ENCODE data around the gene BIN1. TPM values are rescaled to one million over a fixed set of nuclear protein-coding genes. Genes with fewer than 3 reads are reported as not detected.
"Not testable (repeated sequence)": the region's sequence is repeated elsewhere in the genome, so short reads cannot be mapped to it uniquely, and the experiment has no call there.

BIN1 gene
- total RNA-seq, 1 experiment from 2014 or later: 105 TPM

DNA sequence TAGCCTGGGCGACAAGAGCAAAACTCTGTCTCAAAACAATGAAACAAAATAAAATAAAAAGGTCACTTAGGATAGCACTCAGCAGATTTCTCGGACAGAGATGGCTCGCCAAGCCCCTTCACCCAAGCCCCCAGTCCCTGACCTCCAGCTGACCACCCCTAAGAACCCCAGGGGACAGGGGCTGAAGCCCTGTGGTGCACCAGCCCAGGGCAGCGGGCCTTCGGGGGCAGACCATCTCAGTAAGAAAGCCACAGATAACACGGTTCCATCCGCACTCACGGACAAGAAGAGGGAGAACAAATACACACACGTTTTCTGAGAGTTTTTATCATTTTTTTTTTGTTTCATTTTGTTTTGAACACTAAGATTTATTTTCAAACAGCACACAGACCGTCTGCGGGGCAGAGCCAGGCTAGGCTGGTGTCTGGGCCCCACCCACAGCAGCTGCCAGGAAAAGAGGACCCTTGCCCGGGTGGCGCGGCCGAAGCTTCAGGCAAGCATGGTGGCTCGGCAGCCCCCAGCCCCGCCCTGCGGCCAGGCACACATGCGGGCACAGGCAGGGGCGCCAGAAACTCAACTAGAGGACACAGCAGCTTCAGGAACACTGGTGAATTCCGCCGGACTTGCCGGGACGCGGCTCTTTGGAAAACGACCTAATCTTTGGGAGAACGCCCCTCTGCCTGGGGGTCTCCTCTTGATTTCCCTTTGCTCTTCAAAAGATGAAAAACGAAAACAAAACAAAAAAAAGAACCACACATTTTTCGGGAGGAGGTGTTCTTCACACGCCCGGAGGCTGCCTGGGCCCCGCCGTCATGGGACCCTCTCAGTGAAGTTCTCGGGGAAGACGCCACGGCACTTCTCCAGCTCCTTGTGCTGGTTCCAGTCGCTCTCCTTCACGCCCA is 59.0 kb downstream of the BIN1 start:
- DNase-seq (ENCODE audit: low read depth): no peak

DNA sequence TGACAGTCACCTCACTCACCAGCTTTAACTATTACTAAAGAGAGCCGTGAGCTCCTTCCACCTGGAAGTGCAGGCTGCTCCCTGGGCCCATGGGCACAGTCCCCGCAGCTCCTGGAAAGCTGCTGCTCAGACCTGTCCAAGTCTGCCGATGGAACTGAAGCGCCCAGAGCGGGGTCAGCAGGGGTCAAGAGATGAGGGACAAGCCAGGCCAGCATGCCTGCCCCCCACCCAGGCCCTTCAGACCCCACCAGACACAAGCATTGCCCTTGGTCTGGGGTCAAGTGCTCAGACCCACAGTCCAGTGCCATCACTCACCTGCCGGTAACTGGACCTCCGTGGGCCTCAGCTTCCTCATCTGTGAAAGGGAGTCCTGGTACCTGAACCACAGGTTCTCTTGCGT is 59.9 kb downstream of the BIN1 start:
- no peak for DNase-seq (ENCODE audit: low read depth)

DNA sequence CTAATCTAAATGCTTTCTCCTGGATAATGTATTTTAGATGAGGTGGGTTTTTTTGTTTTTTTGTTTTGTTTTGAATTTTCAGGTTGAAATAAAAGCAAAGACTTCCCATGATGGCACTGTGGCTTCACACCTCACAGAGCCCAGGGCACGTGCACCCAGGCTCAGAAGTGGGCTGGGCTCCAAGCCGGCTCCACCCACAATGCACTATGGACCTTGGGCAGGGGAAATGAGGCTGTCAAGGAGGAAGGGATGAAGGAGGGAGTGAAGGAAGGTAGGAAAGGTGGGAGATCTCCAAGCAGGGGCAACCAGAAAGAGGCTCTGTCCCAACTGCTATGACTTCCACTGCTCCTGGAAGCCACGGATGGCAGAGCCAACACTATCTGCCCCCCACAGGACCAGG is 60.4 kb downstream of the BIN1 start:
- no peak for DNase-seq (ENCODE audit: low read depth)

DNA sequence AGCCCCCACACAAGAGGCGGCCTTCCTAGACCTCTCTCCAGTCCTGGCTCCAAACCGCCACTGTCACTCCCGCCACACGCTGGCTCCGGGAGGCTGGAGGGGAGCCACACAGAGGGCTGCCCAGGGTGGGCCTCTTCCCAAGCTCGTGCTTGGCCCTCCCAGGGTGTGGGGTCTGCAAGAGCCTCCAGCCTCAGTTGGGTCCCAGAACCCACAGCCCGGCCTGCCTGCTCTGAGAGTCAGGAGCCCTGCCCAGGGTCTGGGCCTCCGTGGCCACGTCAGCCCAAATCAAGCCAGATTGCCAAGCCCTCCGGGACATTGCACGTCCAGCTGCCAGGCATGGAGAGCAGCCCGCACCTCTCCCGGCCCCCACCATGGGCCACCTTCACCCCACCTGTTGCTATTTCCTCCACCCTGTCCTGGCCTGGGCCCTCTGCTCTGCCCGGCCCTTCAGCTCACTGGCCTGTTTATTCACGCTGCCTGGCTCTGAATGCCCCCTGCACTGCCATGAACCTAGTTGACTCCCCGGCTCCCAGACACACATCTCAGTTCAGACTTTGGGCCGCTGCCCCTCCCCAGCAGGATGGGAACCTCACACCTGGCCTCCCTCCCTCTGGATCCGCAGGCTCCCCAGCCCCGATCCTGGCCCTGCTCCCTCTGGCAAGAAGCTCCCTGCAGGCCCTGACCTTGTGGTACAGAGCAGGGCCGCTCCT is 61.0 kb downstream of the BIN1 start:
- no peak for DNase-seq (ENCODE audit: low read depth)

DNA sequence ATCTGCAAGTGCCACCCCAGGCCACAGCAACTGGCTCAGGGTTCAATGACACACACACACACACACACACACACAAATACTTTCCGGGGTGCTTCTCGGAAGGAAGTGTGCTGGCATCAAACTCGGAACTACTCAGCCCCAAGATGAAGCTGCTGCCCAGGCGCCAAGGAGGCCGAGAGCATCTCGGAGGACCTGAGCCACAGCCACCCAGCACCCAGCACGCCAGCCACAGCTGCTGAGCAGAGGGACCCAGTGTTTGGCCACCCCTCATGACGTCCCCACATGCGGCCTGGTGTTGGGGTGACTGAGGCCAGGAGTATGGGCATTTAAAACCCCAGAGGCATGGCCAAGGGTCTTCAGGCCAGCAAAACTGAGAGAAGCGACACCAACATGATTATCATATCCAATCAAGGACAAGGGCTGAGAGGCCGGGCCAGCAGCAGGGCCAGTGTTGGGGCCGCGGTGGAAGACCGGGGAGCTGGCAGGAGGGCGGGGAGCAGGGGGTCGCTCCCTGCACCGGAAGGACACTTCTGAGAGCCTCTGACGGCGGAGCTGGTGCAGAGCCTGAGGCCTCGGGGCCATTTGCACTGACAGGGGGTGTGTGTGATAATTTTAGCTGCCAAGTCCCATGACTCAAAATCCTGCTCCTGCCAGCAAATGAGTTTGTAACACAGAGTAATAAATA is 61.8 kb downstream of the BIN1 start:
- no peak for DNase-seq (ENCODE audit: low read depth)

DNA sequence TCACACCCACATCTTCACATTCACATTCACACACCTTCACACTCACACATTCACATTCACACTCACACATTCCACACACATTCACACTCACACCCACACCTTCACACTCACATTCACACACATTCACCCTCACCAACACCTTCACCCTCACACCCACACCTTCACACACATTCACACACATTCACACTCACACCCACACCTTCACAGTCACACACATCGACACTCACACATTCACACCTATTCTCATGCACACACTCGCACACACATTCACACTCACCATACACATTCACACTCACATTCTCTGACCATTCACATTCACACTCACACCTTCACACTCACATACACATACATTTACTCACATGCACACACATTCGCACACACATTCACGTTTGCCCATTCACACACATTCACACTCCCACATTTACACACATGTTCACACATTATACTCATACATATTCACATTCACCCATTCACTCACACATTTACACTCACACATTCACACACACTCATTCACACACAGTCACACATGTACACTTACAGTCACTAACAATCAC is 62.7 kb downstream of the BIN1 start:
- no peak for DNase-seq (ENCODE audit: low read depth)

DNA sequence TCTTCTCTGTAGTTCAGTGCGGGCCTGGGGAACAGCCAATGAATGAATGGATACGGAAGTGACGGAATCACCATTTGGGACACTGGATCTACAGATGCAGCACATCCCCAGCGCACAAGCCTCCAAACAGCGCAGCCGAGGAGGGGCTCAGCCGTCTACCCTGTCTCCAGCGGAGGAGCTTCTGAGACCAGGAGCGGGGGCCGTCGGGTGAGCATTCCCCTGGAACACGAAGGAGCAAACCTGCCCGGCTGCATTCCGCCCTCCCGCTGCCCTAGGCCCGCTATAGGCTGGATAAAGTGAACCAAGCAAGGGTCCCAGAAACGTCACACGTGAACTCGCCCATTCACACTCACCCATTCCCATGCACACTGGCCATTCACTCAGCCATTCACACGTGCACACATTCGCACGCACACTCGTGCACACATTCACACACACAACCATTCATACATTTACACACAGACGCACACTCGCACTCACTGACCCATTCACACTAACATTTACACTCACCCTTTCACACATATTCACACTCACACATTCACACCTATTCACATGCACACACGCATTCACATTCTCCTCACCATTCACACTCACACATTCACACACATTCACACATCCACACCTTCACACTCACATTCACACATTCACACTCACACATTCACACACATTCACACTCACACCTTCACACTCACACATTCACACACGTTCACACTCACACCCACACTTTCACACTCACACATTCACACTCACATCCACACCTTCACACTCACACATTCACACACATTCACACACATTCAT is 63.4 kb downstream of the BIN1 start:
- DNase-seq (ENCODE audit: low read depth): no peak

DNA sequence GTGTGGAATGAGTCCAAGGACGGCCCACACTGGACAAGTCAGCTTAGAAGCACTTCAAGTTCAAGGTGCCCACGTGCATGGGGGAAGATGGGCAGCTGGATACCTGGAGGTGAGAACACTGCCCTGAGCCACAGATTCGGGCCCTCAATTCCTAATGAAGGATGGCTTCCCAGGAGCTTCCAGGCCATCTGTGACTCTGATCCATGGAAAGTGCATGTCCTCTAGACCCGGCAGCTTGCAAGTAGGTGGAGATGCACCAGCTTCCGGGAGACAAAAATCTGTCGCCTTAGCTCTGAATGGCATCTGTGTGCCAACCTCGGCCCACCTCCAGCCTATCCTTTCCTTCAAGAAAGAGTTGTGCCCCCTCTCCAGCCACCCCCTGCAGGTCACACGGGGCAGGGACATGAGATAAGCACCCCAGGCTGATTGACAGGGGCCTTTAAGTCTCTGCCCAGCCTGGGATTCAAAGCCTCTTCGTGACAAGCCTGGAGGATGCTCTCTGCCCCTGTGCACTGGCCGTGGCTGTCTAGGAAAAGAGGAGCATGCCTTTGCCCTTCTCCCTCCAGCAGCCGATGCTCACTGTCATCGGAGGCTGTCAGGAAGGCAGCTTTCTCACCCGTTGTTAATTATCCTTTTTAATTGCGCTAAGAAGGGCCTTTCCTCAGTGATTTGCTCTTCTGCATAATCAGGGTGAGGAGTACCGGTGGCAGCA is 65.5 kb downstream of the BIN1 start:
- no peak for DNase-seq (ENCODE audit: low read depth)

DNA sequence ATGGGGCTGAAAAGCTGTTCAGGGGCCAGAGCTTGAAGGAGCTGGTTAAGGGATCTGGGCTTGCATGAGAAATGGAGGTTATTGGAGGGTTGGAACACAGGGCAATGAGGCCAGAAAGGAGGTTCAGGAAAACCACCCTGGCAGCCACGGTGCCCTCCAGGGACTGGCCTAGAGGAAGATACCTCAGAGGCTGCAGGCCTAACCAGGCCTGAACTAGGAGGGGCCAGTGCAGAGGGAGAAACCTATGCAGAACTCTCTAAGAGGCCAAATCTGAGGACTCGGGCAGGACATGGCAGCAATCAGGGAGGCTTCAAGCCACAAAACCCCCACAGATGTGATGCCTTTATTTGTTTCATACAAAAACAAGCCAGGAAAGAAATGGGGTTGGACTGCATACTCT is 66.8 kb downstream of the BIN1 start:
- DNase-seq (ENCODE audit: low read depth): no peak

DNA sequence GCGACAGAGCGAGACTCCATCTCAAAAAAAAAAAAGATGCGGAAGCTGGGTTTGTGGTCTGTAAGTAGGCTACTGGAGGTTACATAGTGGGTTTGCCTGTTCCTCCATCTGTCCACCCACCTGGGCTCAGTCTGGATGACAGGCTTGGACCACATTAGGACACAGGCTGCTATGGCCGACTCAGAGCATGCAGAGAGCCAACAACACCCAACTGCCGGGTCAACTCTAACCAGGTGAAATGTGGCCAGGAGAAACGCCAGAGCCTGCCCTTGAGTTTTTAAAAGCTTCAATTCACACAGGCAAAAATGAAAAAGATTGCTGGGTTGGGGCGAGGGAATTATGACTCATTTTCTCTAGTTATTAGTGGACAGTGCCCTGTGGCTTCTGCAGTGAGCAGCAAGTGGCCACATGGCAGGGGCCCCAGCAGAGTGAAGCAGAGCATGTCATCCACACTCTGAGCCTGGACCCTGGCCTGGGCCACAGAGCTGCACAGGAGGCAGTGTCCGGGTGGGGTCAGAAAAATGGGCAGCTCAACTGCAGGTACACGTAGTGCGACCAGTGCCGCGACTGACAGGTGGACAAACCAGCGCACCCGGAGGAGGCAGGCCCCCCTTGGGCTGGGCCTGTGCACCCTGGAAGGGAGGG is 67.4 kb downstream of the BIN1 start:
- DNase-seq (ENCODE audit: low read depth): peak; percentile 34

DNA sequence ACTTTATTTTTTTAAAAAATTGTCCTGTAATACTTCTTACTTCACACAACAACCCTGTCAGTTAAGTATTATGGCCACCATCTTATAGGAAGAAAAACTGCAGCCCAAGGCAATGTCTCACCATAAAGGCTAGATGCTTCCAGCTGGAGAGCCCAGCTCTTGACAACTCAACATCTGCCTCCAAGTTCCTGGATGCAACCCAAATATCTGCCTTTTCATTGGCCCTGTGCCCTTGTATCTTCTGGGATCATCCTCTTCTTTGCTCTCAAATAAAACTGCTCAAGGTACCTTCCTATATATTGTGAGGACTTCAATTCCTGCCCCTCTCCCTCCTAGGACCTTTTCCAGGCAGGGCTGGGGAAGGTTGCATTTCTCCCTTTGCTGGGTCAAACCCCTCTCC is 69.5 kb downstream of the BIN1 start:
- peak; percentile 71 for DNase-seq (ENCODE audit: low read depth)

DNA sequence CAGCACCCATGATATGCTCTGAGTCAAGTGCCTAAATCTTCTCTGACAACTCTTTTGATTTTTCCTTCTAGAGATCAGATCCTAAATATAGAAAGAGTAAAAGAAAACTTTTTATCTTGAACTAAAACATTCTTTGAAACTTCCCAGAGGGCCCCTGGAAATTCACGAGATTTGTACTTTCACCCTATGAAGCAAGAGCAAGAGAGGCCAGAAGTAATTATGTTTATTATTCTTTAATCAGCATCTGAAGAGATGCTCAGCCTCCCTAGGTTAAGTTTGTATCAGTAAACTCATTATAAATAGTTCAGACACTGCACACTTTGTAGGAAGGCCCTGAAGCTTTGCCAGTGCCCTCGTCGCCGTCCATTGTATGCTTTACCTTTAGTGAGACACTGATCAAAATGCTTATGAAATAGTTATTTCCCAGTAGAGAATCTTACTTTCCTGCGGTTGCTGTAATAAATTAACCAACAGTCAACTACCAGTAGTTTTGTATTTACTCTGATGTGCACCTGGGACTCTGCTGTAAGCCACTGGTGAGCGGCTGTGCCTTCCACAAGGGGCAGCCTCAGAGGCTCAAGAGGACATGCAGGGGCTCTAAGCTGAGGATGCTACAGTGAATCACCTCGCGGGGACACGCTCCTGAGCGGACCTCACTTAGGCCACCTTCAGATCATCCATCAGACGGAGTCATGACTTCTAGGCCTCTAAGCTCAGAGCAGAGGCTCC is 71.9 kb downstream of the BIN1 start:
- DNase-seq (ENCODE audit: low read depth): no peak

DNA sequence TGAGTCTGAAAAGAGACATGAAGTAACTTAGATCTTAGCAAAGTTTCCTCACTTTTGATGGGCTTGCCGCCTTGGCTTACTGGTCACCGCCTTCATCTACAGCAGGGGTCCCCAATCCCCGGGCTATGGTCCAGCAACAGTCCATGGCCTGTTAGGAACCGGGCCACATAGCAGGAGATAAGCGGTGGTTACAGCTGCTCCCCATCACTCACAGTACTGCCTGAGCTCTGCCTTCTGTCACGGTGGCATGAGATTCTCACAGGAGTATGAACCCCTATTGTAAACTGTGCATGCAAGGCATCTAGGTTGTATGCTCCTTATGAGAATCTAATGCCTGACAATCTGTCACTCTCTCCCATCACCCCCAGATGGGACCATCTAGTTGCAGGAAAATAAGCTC is 72.9 kb downstream of the BIN1 start:
- DNase-seq (ENCODE audit: low read depth): no peak

DNA sequence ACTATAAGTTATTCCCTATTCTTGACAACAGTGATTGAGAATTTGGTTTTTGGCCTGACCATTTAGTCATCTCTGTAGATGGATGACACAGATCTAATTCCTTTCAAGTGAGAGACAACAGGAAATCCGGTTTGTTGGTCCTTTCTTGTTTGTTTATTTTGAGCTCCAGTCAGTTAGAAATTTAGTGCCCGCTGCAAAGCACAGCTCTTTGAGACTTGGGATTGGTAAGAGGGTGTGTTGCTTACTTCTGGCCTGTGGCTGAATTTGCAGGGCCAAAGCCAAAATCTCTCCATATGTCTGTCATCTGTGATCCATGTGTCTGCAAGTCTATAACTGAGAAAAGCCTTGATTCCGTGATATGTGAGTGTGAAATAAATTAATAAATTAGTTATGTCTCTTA is 74.3 kb downstream of the BIN1 start:
- peak; percentile 80 for DNase-seq (ENCODE audit: low read depth)

DNA sequence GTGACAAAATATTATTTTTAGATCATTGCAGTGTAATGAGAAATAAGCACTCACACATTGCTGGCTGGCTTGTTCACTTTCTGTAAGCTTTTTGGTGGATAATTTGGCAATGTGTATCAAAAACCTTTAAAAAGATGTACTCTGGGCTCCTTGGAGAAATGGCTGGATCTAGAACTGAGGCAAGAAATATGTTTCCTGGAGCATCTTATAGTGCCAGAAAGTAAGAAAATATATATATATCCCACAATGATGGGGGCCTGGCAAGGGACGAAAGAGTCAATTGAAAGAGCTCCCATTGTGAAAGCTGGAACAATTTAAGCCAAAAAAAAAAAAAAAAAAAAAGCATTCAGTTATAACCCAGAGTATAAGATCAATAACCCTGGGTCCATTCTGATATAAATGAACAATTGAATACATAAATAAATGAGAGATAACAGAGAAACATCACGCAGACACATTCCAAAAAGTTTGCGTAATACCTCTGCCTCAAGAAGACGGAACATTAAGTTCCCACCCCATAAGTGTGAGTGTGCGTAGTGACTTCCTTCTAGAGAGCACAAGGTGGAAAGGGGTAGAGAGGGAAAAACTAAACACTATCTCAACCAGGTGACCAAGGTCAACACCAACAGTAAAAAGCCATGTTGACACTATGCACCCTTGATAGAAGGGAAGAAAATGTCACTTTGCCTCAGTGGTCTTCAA is 77.5 kb downstream of the BIN1 start:
- DNase-seq (ENCODE audit: low read depth): no peak

DNA sequence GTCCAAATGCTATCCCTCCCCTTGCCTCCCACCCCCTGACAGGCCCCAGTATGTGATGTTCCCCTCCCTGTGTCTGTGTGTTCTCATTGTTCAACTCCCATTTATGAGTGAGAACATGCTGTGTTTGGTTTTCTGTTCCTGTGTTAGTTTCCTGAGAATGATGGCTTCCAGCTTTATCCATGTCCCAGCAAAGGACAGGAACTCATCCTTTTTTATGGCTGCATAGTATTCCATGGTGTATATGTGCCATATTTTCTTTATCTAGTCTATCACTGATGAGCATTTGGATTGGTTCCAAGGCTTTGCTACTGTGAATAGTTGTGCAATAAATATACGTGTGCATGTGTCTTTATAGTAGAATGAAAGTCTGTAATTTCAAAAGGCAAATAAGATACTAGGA is 78.2 kb downstream of the BIN1 start:
- DNase-seq (ENCODE audit: low read depth): not testable (repeated sequence)

DNA sequence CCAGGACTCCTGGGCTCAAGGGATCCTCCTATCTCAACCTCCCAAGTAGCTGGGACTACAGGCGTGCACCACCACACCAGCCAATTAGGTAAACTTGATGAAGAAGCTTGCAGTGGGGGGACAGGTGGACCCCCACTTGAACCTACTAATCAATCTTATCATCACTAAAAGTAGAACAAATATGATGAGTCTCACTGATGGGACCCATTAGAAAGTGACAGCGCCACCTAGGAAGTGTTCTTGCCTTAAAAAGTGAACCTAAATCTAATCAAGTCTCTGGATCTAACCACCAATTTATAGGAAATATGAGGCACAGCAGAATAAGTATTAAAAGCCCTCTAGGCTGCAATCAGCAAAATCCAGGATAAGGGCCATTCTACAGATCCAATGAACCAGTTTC is 79.2 kb downstream of the BIN1 start:
- no peak for DNase-seq (ENCODE audit: low read depth)

DNA sequence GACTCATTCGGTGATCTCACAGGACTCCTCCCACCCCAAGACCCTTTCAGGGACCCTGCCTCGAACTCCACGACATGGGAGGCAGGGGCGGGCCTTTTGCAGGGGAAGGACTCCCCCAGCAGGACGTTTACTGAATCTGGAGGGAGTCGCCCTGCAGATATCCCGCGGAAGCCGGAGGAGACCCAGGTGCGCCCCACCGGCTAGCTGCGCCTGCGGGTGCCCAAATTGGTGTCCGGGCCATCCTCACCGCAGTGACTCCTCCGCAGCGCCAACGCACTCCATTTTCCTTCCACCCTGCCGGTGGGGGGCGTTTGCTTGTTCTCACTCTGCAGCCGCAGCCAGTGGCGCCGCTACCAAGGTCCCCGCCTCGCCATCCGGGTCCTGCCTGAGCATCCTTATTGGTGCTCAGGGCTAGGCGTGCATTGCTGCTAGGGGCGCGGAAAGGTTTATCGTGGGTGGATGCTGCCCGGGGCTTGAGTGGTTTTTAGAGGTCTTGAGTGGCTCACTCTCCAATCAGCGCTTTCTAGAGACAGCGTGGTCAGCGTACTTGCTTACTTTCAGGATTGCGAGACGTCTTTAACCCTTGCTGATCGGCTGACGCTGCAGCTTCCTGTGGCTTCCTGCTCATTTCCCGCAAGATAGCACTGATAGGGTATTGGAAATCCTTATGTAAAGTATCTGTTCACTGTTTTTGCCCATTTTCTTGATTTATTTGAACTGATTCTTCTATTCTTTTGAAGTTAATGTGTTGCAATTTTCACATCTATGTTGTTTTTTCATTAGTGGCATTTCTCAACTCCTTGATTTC is 81.4 kb downstream of the BIN1 start:
- peak; percentile 93 for DNase-seq (ENCODE audit: low read depth)
